ENCODE measurements around the gene PTPRM.
"Not testable (repeated sequence)": the region's sequence is repeated elsewhere in the genome, so short reads cannot be mapped to it uniquely, and the experiment has no call there.

The PTPRM gene

DNA sequence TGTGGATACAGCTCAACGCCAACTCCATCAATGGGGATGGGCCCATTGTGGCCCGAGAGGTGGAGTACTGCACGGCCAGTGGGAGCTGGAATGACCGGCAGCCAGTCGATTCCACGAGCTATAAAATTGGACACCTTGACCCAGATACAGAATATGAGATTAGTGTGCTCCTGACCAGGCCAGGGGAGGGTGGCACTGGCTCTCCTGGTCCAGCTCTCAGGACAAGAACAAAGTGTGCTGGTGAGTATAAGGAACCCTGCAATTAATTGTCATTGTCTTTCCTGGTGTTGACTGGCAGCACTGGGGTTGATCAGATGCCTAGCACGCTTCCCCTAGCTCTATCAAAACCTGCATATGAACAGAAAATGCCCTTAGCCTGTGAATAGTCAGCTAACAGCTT lies 388.1 kb downstream of the PTPRM start:
- no peak for DNase-seq

DNA sequence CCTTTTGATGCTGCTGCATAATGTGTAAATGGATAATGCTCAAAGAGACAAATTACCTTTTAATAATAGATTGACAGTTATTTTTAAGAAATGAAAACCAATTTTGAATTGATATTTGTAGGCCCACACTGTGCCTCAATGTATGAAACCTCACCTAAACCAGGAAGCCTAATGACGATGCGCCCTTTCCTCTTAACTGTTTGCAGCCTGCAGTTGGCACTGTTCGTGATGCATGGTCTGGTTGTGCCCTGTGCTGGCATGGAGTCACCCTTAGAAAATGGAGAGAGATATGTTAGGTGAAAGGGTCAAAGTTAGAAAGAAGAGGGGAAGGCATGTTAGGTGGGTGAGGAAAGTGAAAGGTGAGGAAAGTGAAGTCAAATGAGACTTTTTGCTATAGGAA lies 390.2 kb downstream of the PTPRM start:
- DNase-seq = no peak

DNA sequence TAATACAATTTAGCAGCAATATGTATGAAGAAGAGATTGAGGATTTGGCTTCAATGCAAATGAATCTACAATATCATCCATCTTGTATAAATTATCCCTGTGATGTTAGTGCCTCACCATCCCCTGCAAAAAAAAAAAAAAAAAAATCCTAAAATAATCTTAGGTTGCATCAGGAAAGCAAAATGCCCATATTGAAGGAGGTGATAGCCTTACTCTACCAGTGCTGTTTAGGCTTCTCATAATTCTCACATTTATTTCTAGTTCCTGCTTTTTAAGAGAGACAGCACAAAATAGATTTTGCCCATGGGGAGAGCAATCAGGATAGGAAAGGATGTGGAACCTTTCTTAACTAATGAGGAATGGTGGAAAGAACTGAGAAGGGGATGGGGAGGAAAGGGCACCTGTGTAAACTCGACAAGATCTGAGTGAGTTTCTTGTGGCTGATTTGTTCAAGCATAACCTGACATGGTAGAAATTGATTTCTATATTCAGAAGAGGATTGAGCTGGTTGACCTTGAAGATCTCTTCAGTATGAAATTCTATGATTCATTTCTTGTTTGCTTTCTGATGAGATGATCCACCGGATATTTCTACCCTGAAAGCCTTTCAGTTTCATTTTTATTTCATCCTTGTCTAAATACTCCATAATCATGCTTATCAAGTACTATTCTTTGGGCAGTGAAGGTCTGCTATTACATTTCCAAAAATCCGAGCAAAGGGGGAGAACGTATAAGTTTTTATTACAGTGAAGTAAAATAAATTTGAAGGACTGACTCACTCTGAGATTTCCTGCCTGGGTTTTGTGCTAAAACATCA lies 391.2 kb downstream of the PTPRM start:
- no peak for DNase-seq

DNA sequence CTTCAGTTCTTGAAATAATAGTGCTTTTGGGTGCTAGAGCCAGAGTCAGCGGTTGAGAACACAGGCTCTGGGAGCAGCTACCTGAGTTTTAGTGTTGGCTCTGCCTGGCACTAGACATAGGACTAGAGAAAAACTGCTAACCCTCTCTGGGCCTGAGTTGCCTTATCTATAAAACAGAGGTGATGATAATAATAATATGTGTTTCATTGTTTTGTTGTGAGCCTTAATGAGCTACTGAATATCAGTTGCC lies 391.7 kb downstream of the PTPRM start:
- DNase-seq = no peak

DNA sequence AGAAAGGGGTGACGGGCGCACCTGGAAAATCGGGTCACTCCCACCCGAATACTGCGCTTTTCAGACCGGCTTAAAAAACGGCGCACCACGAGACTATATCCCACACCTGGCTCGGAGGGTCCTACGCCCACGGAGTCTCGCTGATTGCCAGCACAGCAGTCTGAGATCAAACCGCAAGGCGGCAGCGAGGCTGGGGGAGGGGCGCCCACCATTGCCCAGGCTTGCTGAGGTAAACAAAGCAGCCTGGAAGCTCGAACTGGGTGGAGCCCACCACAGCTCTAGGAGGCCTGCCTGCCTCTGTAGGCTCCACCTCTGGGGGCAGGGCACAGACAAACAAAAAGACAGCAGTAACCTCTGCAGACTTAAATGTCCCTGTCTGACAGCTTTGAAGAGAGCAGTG lies 399.6 kb downstream of the PTPRM start:
- not testable (repeated sequence) for DNase-seq

DNA sequence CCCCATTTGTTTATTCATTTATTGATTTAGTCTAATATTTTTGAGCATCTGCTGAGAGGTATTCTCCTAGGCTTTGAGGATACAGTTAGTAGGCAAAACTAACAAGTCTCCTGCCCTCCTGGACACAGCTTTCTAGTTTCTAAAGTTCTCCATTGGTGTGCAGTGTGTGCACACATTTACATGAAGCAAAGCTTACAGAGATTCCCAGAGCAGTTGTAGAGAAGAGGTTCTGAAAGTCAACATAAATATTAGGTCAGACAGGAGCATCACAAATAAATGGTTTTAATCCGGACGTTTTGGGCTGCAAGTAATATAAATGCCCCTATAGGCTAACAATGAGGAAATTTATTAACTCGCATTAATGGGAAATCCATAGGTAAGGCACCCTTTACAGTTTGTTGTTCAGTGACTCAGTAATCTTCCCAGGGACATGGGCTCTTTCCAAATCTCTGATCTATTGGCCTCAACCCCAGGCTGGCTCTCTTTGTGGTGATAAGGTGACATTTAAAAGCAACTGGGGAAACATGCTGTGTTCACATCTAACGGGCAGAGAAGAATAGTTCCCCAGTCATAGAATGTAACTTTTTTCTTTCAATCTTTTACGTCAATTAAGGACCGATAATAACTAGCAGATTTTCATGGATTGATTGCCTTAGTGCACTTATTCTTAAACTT lies 407.2 kb downstream of the PTPRM start:
- no peak for DNase-seq

DNA sequence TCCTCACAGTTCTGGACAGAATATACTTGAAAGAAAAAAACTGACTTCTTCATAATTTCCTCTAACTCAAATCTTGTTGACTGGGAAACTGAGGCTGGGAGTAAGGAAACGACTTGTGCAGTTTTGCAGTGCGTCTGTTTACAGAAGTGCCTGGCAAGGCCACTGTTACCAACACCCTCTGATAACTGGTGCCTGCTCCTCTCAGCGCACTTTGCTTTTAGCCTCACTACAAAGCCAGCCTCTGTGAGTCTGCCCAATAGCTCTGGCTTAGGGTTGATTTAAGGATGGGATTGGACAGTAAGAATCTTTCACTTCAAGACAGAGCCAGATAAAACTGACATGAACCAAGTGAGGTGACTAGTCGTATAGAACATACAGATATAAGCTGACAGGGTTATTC lies 410.8 kb downstream of the PTPRM start:
- DNase-seq = no peak

DNA sequence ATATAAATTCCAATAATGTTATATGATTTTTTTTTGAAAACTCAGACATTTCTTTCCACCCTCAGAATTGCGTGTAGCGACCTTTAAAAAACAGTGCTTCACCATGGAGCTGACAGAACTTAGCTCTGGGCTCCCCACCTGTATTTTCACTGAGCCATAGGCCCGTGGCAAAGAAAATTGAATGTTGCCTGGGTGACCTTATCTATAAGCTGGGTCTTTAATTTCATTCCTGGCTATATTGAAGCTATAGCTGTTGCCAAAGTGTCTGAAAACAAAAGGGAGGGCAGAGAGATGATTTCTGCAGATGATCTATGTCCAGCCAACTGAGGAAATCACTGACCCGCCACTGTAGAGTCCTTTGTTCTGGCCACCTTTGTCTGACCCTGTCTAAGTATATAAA lies 411.7 kb downstream of the PTPRM start:
- no peak for DNase-seq

DNA sequence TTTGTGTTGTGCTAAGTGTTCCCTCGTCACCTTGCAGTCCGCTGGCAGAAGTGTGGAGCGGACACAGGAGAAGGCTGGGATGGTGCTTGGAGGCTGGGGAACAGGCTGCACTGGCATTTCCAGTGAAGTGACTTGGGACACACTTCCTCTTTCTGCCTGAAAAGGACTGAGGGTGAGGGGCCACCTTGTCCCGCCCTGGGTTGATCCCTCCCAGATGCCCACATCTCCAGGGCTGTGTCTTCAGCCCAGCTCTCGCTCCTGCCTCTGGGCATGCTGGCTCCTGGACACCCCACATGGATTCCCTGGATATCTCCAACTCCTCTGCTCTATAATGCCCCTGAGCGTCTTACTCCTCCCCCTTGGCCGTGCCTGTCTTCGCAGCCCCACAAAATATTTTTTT lies 412.6 kb downstream of the PTPRM start:
- DNase-seq = no peak

DNA sequence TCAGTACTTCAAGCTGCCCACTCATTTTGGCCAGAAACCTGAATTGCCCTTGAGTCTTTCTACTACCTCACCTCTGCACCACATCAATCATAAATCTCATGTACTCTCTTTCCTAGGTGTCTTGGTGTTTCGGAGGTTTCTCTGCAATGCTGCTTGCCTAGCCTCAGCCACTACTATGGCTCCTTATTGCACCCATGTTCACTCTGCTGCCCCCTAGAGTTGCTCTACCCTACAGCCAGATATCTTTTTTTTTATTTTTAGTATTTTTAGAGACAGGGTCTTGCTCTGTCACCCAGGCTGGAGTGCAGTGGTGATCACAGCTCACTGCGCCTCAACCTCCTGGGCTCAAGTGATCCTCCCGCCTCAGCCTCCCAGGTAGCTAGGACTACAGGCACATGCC lies 413.0 kb downstream of the PTPRM start:
- no peak for DNase-seq

DNA sequence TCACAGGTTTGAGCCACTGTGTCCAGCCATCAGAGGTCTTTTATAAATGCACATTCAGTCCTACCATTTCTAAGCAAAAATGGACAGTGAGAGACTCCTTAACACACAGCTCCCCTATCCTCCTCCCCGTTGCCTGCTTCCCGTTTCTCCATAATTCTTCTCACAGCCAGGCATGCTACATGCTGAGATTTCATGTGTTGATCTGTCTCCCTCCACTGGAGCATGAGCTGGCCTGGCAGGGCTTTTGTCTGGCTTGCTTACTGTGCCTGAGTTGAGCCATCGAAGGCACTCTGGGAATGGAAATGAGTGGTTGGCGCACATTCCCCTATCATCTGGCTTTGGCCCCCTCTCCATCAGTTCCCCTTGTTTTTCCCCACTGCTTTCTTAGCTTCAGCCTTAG lies 413.5 kb downstream of the PTPRM start:
- no peak for DNase-seq

DNA sequence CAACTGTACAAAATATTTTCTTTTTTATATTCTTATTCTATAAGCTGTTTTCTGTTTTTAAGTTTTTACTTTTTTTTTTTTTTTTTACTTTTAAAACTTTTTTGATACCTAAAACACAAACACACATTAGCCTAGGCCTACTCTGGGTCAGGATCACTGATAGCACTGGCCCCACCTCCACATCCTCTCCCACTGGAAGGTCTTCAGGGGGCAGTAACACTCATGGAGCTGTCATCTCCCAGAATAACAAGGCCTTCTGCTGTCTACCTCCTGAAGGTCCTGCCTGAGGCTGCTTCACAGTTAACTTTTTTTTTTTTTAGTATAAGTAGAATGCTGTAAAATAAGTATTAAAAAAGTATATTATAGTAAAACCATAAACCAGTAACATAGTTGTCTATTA lies 415.1 kb downstream of the PTPRM start:
- no peak for DNase-seq

DNA sequence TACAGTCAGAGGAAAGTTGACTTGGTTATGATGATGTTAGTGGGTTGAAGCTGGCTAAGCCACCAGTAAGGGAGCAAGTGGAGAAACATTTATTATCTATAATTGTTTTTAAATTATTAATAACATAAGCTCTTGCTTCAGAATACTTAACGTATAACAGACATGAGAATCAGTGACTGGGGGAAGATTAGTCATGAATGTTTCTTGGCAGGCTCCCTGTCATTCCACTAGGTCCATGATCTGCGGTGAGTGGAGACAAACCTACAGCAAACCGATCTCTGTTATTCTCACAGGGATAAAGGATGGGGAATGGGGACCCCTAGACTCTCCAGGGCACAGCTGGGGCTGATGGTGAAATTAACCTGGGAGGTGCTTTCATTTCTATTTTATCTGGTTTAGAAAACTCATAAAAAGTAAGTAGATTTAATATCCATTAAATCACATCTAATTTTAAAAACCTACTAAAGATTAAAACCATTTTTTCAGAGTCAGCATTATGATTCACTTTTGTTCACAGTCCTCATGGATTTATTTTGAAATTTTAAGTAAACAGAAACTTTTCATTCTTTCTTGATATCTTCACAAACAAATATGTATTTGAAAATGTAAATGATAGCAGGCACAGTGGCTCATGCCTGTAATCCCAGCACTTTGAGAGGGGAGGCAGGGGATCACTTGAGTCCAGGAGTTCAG lies 420.3 kb downstream of the PTPRM start:
- no peak for DNase-seq

DNA sequence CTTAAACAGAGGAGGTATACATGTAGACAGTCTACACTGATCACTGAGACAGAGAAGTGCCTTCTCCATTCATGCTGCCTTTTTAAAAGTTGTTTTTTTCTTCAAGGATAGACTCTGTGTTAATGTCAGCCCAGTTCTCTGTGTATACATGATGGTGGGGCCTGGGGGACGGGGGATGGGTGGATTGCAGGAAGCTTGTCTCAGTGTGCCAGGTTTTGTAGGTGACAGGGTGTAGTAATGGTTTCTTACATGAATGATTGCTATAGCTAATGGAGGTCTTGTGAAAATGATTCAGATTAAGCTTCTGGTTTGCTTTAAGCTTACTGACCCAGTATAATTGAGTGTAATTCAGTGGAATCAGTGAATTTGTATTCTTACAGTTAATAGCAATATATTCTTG lies 423.6 kb downstream of the PTPRM start:
- DNase-seq = no peak

DNA sequence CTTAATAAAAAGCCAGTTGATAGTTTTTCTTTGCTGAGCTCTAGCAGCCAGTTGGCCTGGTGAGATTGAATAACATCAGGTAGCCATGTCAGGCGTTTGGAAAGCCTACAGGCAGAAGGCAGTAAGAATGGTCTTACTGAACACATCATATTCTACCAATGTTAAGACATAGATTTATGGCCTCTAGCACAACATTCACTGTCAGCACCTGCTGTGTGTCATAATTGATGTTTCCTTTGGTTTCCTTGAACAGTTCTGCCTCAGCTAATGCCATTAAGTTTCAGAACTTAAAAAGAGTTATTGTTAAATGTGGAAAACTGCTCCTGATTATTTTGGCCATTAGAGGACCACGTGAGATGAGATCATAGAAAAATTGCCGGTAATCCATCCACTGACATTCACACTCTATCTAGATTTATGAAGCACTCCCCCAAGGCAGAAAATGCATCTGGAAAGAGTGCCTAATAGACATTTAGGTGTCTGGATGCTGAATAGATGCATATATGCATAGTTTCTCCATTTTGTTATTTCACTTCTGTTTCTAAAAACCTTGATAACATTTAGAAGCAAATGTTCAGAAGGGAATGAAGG lies 434.7 kb downstream of the PTPRM start:
- no peak for DNase-seq

DNA sequence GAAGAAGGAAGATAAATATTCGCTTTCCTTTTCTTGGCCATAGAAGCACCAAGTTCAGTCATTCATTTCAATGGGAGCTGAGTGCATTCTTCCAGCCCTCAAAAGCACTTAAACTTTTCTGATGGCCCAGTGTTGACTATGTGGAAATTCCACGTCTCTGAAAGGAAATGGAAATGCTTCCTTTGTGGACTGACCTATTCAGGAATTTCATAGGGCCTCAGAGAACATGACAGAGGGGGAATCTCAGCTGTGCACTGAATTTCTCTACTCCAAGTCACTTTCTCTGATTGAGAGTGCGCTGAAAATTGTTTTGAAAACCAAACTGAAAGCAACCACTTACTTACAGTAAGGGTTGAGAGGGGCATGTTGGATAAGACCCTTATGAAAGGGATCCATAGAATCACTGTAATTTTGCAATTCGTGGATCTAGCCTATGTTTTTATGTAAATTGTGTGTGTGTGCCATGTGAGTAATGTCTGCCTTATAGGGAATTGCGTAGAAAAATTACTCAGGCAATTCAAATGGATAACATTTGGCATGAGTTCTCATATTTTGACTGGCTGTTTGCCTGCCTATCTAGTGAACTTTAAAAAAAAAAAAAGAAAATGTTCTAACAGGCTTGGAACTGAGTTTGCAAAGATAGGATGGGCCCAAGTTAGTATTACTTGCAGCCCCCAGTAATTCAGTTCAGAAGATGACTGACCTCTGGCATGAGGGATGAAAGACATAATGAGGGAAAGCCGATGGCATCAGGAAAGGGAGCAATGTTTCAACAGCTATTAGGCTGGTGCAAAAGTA lies 437.0 kb downstream of the PTPRM start:
- no peak for DNase-seq

DNA sequence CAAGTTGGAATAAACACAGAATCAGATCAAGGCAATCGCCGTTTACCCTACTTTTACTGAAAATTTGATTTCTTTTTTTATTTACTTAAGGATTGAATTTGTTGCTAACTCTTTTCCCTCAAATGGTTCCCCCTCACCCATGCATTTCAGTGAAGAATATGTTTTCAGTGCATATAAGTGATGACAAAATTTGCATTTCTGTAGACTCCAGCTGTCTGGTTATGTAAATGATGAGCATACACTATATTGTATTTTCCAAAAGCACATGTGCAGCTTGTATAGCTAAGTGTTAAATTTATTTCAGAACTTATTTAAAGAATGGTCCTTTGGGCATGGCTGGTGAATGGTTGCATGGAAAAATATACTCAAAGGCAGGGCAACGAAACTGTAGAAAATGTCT lies 437.7 kb downstream of the PTPRM start:
- no peak for DNase-seq

DNA sequence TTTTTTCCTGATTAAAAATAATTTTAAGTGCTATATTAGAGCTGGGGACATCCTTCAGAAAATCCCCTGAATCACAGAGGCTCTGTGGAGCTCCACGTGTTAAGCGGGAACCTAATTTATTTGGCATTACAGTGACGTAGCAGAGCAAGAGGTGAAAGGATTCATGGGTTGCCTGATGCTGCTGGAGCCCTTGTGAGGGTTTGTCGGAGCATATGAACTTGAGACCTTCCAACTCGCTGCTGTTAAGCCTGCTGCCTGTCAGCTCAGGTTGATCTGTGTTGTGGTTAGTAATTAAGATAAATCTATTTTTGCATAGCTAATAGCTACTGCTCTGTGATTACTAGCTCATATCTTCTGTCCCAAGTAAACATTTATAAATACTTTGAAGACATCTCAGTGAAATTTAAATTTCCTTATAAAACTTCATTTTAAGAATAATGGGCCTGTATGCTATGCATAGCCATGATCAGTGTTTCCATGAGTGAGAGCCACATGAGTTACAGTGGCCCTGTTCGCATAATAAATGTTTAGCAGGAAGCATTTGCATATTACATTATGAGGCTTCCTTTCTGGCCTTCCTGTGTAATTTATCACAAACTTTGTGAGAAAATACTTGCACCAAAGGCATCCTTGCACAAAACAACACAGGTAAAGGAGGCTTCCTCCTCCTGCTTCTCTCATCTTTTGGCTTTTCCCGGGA lies 438.9 kb downstream of the PTPRM start:
- DNase-seq = no peak

DNA sequence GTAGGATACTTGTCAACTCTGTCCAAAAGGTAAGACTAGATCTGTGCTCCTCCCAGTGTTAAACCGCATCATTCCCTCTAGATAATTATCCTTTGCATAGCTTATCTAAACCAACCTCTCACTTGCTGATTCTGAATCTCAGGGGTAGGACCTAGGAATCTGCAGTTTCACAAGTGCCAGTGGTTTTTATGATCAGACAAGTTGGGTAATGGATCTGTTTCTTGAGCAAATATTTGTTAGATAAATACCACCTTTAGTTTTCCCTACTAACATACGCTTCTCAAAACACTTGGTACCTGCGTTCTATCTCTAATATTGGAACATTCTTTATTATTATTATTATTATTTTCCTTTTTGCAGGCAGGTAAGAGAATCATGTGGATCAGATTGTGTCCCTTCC lies 439.9 kb downstream of the PTPRM start:
- DNase-seq = no peak

DNA sequence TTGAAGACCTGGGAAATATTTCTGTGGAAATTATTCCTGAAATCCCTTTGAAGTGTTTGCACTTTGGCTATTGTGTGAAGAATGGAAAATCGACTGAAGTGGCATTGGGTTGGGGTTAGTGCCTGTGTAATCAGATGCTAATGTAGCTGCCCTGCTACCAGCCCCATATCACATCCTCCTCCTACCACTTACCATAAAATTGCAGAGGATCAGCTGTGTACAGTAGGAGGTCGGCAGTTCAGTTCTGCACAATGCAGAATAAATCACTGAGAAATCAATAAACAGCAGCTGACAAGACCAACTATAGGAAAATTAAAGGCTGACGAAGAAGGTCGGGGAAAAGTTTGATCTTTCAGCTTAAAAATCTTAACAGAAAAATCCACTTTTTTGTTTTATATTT lies 440.9 kb downstream of the PTPRM start:
- no peak for DNase-seq

DNA sequence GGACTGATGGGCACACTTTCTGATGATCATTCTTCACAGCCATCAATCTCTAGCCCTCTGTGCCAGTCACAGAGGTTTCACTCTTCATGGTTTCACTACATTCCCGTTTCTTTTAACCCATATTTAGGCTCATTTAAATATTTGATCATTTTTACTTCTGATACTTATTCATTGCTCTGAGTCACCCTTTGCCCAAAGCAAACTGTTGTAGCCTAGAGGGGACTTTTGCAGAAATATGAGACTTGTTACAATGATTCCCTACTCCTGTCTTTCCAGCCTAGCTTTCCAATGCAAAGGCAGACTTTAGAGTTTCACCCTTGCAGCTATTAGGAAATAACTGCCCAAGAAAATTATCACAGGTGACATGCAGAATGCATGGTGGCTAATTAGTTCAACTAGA lies 444.2 kb downstream of the PTPRM start:
- no peak for DNase-seq

DNA sequence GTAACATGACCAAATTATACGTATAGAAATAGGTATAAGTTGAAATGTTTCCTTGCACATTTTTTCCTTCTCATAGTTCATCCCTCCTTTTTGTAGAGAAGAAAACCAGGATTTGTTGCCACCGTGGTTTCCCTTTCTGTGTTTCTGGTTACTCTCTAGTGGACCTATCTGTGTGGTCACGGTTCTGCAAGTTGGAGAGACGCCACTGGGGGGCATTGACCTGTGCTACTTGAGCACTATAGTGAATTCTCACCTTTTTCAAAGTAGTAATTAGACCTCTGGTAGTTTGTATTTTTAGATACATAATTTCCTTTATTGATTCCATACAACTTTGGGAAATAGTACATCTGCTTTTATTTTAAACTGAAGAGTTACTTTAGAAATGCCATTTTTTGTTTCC lies 444.8 kb downstream of the PTPRM start:
- DNase-seq = no peak
